ENCODE data around the gene SRPX.

SRPX gene

GRCh38 chrX:38129366-38129765, 91.3 kb downstream of the SRPX start:
- no peak overlapping the region for H3K27ac ChIP-seq
- TF ChIP-seq ZFX (IDR thresholded peaks at IDR 0.05) (no peak), CTCF (conservative IDR thresholded peaks at IDR 0.05) (no peak)

- TF ChIP-seq ZFX (IDR thresholded peaks at IDR 0.05) (no peak), CTCF (conservative IDR thresholded peaks at IDR 0.05) (no peak)
- no peak overlapping the region for H3K27ac ChIP-seq
Measured at GRCh38 chrX:38127961-38128360, 92.7 kb downstream of the SRPX start.

- TF ChIP-seq CTCF (conservative IDR thresholded peaks at IDR 0.05) = no peak
- TF ChIP-seq ZFX (IDR thresholded peaks at IDR 0.05) = no peak
- H3K27ac ChIP-seq = no peak overlapping the region
Measured at GRCh38 chrX:38126179-38126578, 94.5 kb downstream of the SRPX start.

- TF ChIP-seq CTCF (conservative IDR thresholded peaks at IDR 0.05) = no peak
- no peak for TF ChIP-seq ZFX (IDR thresholded peaks at IDR 0.05)
- H3K27ac ChIP-seq = no peak overlapping the region
Measured at GRCh38 chrX:38124000-38124399, 96.7 kb downstream of the SRPX start.

- no peak for TF ChIP-seq CTCF (conservative IDR thresholded peaks at IDR 0.05)
- no peak for TF ChIP-seq ZFX (IDR thresholded peaks at IDR 0.05)
Measured at GRCh38 chrX:38117485-38117884, 103.2 kb downstream of the SRPX start.

GRCh38 chrX:38116706-38117105, 104.0 kb downstream of the SRPX start:
- TF ChIP-seq ZFX (IDR thresholded peaks at IDR 0.05) (no peak), CTCF (conservative IDR thresholded peaks at IDR 0.05) (no peak)
- no peak overlapping the region for H3K27ac ChIP-seq

More at GRCh38 chrX:38117485-38117884, 103.2 kb downstream of the SRPX start:
- H3K27ac ChIP-seq = no peak overlapping the region

GRCh38 chrX:38112566-38112965, 108.1 kb downstream of the SRPX start:
- TF ChIP-seq CTCF (conservative IDR thresholded peaks at IDR 0.05) = no peak
- no peak for TF ChIP-seq ZFX (IDR thresholded peaks at IDR 0.05)
- no peak overlapping the region for H3K27ac ChIP-seq
